B cell (primary cell): ENCODE measurements around the gene DCAF6. TPM values are rescaled to one million over a fixed set of nuclear protein-coding genes. Genes with fewer than 3 reads are reported as not detected.

Experiments used
- ATAC-seq: fragments of 200-7000 bp; cut with Tn5 transposase; one replicate; pipeline ENCODE4 v1.10.0; 2021; ENCODE audit warnings: low read depth, mild to moderate bottlenecking, moderate number of reproducible peaks, moderate library complexity
- CTCF ChIA-PET: fragments of 350-600 bp; sonication (Branson Sonifier 250); formaldehyde crosslinking; loops from one replicate; lab custom pipeline; 2021; ENCODE audit warnings: antibody characterized with exemption, inconsistent platforms; lab: Charles Lee
- POLR2A ChIA-PET: fragments of 350-600 bp; sonication (Branson Sonifier 250); formaldehyde crosslinking; loops from one replicate; lab custom pipeline; 2021; ENCODE audit warnings: antibody characterized with exemption; lab: Charles Lee
- DNase-seq: peaks from one replicate; pipeline ENCODE4 v3.0.0; 2013
- H2AFZ ChIP-seq: 2 replicates; pipeline ENCODE4 v1.6.1; 2012; ENCODE audit warnings: mild to moderate bottlenecking, low read depth, low read length; ENCODE audit not compliant: insufficient read depth, poor library complexity, severe bottlenecking
- H3K27ac ChIP-seq, 2 donors: 1 replicate in 1 of 2; 2 replicates in 1 of 2; pipeline ENCODE4 v1.5.1; 2012 to 2013; ENCODE audit warnings: low read length in 2 of 2, mild to moderate bottlenecking in 2 of 2, moderate library complexity in 1 of 2
- H3K27me3 ChIP-seq, 4 experiments: fragments of 200-600 bp in 1 of 4; sonication (generic) in 1 of 4; replicated peaks in 1 of 4; 1 replicate in 2 of 4; 2 replicates in 2 of 4; pipeline versions ENCODE4 v1.6.1 to v1.7.0; 2013 to 2016; ENCODE audit warnings: low read length in 3 of 4, mild to moderate bottlenecking in 2 of 4, mixed read lengths in 1 of 4, moderate library complexity in 1 of 4; ENCODE audit not compliant: insufficient read depth in 4 of 4, control insufficient read depth in 3 of 4; ENCODE audit errors: control extremely low read depth in 1 of 4
- H3K36me3 ChIP-seq, 2 experiments: replicated peaks in 1 of 2; 1 replicate in 1 of 2; 2 replicates in 1 of 2; pipeline versions ENCODE4 v1.6.1 to v1.7.1; 2013; ENCODE audit warnings: low read length in 1 of 2; ENCODE audit not compliant: insufficient read depth in 2 of 2, control insufficient read depth in 1 of 2; ENCODE audit errors: control extremely low read depth in 1 of 2, extremely low read depth in 1 of 2
- H3K4me1 ChIP-seq, 2 donors: fragments of 200-600 bp in 1 of 2; sonication (generic) in 1 of 2; 1 replicate in 1 of 2; 2 replicates in 1 of 2; pipeline versions ENCODE4 v1.5.1 to v1.6.1; 2013 to 2017; ENCODE audit warnings: low read length in 2 of 2; ENCODE audit not compliant: control insufficient read depth in 2 of 2, insufficient read depth in 2 of 2
- H3K4me2 ChIP-seq: replicated peaks from 2 replicates; pipeline ENCODE3; 2012; ENCODE audit warnings: mild to moderate bottlenecking, low read depth, low read length; ENCODE audit not compliant: poor library complexity, severe bottlenecking
- H3K4me3 ChIP-seq, 5 experiments: fragments of 200-600 bp in 1 of 5; sonication (generic) in 1 of 5; 1 replicate in 3 of 5; 2 replicates in 2 of 5; pipeline versions ENCODE4 v1.5.1 to v1.7.0; 2011 to 2016; ENCODE audit warnings: low read length in 4 of 5, mild to moderate bottlenecking in 4 of 5, low read depth in 2 of 5, control low read depth in 1 of 5, moderate library complexity in 1 of 5; ENCODE audit not compliant: insufficient read depth in 1 of 5; ENCODE audit errors: control extremely low read depth in 1 of 5, extremely low read depth in 1 of 5
- H3K79me2 ChIP-seq: fragments of 200-600 bp; sonication (generic); one replicate; pipeline ENCODE4 v1.6.0; 2016; ENCODE audit warnings: low read length; ENCODE audit not compliant: control insufficient read depth, insufficient read depth
- H3K9ac ChIP-seq: fragments of 200-600 bp; sonication (generic); 2 replicates; pipeline ENCODE4 v1.6.1; 2017; ENCODE audit warnings: mild to moderate bottlenecking, low read length, moderate library complexity
- H3K9me3 ChIP-seq, 3 donors: one replicate each; pipeline versions ENCODE4 v1.6.1 to v1.7.1; 2013; ENCODE audit warnings: low read length in 2 of 3; ENCODE audit not compliant: control insufficient read depth in 2 of 3, insufficient read depth in 1 of 3; ENCODE audit errors: control extremely low read depth in 1 of 3
- H4K20me1 ChIP-seq: 2 replicates; pipeline ENCODE4 v1.6.0; 2012; ENCODE audit warnings: mild to moderate bottlenecking, low read length; ENCODE audit not compliant: insufficient read depth, control insufficient read depth, poor library complexity, severe bottlenecking
- H3K27ac Mint-ChIP-seq: one replicate; pipeline ENCODE4 v1.8.0; 2021; ENCODE audit warnings: mixed read lengths
- H3K27me3 Mint-ChIP-seq: one replicate; pipeline ENCODE4 v1.8.0; 2021; ENCODE audit warnings: mixed read lengths
- H3K4me1 Mint-ChIP-seq: one replicate; pipeline ENCODE4 v1.8.0; 2021; ENCODE audit warnings: mixed read lengths
- H3K4me3 Mint-ChIP-seq: one replicate; pipeline ENCODE4 v1.8.0; 2021; ENCODE audit warnings: mixed read lengths
- H3K9me3 Mint-ChIP-seq: one replicate; pipeline ENCODE4 v1.8.0; 2022; ENCODE audit warnings: mixed read lengths; ENCODE audit not compliant: insufficient read depth
- EZH2 ChIP-seq: IDR thresholded peaks from 2 replicates; pipeline ENCODE4 v1.6.1; 2012; ENCODE audit warnings: borderline replicate concordance, low read depth, mild to moderate bottlenecking, moderate library complexity, low read length; ENCODE audit not compliant: insufficient read depth, poor library complexity, severe bottlenecking
- WGBS: methylation state at CpG from one replicate; pipeline ENCODE4 v1.1.5; 2013; ENCODE audit warnings: missing lambda C conversion rate; ENCODE audit not compliant: insufficient coverage; 5-methylcytosine and 5-hydroxymethylcytosine counted together
- intact Hi-C: fragments of 100-400 bp; cut with micrococcal nuclease; formaldehyde crosslinking; loops from one replicate; pipeline ENCODE4 v1.10.0; 2022
- polyA plus RNA-seq: library from polyadenylated mRNA; depleted of rRNA; stranded (reverse); fragments of >200 nt; gene quantifications from 2 replicates; pipeline ENCODE4 v1.2.3, GENCODE V29; 2012
- total RNA-seq, 2 donors: library from RNA; stranded (reverse); fragments of 120-200 nt in 1 of 2; gene quantifications; 1 replicate in 1 of 2; 2 replicates in 1 of 2; pipeline versions ENCODE4 v1.2.3 to v1.2.4, GENCODE V29; 2013 to 2022
- TF ChIP-seq, protein P1 (sequence below): fragments of 200-600 bp; IDR thresholded peaks from one replicate; pipeline ENCODE4 v1.8.0; 2022; ENCODE audit warnings: antibody characterized with exemption, mild to moderate bottlenecking

The DCAF6 gene
- total and polyA plus RNA-seq, 2 donors (not counting 1 experiment from before 2014, with no cell fraction given): 17.5 to 40.4 TPM

DNA sequence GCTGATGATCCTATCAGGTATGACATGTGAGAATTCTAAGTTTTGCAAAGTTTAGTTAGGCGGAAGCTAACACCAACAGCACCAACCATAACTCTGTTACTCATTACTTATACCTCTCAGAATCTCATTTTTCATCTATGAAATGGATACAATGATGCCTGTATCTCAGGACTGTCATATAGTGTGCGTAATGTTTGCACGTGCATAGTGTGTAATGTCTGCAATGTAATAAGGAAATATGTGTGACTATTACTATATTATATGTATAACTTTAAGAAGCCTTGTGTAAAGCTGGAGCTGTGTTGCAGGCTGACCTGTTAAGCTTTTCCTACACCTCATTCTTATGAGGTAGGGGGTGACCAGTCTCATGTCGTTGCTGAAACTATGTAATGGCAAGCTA, 35.6 kb upstream of the DCAF6 start:
- Histone ChIP-seq H3K27ac (no peak overlapping the region), H3K9ac (no peak overlapping the region), H3K4me1 (no peaks in the 10 kb centered on the region), H2AFZ (no peak overlapping the region), H3K4me2 (no peak overlapping the region), H3K79me2 (no peaks in the 10 kb centered on the region), H3K27me3 (no peaks in the 10 kb centered on the region), H3K9me3 (no peaks in the 10 kb centered on the region), H3K4me3 (no peak overlapping the region), H4K20me1 (no peaks in the 10 kb centered on the region), H3K36me3 (no peaks in the 10 kb centered on the region)
- CTCF ChIA-PET: no interaction called here
- TF ChIP-seq EZH2: no peak
- TF ChIP-seq, protein P1, sequence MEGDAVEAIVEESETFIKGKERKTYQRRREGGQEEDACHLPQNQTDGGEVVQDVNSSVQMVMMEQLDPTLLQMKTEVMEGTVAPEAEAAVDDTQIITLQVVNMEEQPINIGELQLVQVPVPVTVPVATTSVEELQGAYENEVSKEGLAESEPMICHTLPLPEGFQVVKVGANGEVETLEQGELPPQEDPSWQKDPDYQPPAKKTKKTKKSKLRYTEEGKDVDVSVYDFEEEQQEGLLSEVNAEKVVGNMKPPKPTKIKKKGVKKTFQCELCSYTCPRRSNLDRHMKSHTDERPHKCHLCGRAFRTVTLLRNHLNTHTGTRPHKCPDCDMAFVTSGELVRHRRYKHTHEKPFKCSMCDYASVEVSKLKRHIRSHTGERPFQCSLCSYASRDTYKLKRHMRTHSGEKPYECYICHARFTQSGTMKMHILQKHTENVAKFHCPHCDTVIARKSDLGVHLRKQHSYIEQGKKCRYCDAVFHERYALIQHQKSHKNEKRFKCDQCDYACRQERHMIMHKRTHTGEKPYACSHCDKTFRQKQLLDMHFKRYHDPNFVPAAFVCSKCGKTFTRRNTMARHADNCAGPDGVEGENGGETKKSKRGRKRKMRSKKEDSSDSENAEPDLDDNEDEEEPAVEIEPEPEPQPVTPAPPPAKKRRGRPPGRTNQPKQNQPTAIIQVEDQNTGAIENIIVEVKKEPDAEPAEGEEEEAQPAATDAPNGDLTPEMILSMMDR: no peak
- whole genome bisulfite sequencing: no CpG with 5 or more reads among the region's 4 CpGs
- no peak for DNase-seq
- Mint-ChIP-seq H3K27me3 (no peaks in the 10 kb centered on the region), H3K4me1 (peaks cover 2% of the 10 kb centered on the region), H3K9me3 (no peaks in the 10 kb centered on the region), H3K4me3 (no peak overlapping the region), H3K27ac (no peak overlapping the region)
- POLR2A ChIA-PET: no interaction called here
- no peak for ATAC-seq
- intact Hi-C loops: no loop called here

DNA sequence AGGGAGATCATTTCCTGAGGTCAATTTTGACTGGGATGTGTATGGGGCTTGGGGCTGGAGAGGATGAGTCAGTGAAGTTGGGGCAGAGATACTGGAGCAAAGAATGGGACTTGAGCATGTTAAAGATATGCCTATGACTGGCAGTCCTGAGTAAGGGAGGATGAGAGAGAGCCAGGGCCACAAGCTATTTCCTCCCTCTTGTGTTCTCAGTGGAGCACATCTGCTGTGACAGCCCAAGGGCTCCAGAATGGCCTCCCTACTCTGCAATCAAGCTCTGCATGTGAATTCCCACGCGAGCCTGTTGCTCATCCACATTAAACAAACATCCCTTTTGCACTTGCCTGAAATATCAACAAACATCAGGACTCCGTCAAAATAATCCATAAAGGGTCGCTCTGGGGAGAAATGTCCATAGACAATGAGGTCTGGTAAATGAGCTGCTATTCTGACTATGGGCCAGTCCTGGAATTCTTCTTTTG, 31.8 kb upstream of the DCAF6 start:
- H3K4me1 Mint-ChIP-seq: no peaks in the 10 kb centered on the region
- no peaks in the 10 kb centered on the region for H3K9me3 Mint-ChIP-seq
- H2AFZ ChIP-seq: no peak overlapping the region
- ChIA-PET CTCF (no interaction called here), POLR2A (no interaction called here)
- H3K9me3 ChIP-seq: peaks cover 1 to 6% (median 5%) of the 10 kb centered on the region in 3 donors
- H3K4me3 Mint-ChIP-seq: no peak overlapping the region
- DNase-seq (no peak), ATAC-seq (no peak)
- H3K36me3 ChIP-seq: no peaks in the 10 kb centered on the region
- H3K79me2 ChIP-seq: no peaks in the 10 kb centered on the region
- H3K4me3 ChIP-seq: no peak overlapping the region
- H3K4me2 ChIP-seq: no peak overlapping the region
- H3K27ac Mint-ChIP-seq: no peak overlapping the region
- intact Hi-C loops: no loop called here
- no peaks in the 10 kb centered on the region for H4K20me1 ChIP-seq
- no peak overlapping the region for H3K27ac ChIP-seq
- H3K27me3 Mint-ChIP-seq: peaks cover 3% of the 10 kb centered on the region
- H3K9ac ChIP-seq: no peak overlapping the region
- H3K4me1 ChIP-seq: no peaks in the 10 kb centered on the region
- WGBS: 100% methylated on average over 2 of the region's 4 CpGs
- no peaks in the 10 kb centered on the region for H3K27me3 ChIP-seq
- TF ChIP-seq EZH2: no peak
- TF ChIP-seq, protein P1: no peak
